ENCODE data around the gene ZNF148.

The ZNF148 gene

DNA sequence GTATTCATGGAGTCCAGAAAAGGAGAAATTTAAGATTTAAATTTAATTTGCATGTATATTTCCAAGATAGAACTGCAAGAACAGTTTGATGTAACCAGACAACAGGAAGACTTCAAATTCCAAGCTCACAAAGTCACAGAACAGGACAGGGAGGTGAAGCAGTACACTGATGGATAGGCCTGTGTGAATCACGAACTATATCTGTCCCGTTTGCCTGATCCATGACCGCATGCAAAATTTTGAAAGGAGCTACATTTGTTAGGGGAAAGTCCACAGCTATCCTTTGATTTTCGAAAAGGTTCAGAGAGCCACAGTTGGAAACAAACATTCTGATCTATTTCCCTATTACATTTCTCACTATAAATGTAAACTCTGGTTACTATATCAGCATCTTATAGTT lies 83.1 kb downstream of the ZNF148 start:
- H3K79me2 ChIP-seq (ENCODE audit: control insufficient read depth, insufficient read depth, low read length, unreplicated experiment): peaks cover 34% of the 10 kb centered on the region
- no peak overlapping the region for H3K27ac ChIP-seq (ENCODE audit: low read depth, low read length)
- no peaks in the 10 kb centered on the region for H3K4me1 ChIP-seq (ENCODE audit: control insufficient read depth, insufficient read depth, low read length, unreplicated experiment)
- no peaks in the 10 kb centered on the region for H3K27me3 ChIP-seq (ENCODE audit: insufficient read depth, low read length)
- peaks cover 11% of the 10 kb centered on the region; the same call in 1 of the 2 replicates for H3K36me3 ChIP-seq (ENCODE audit: insufficient read depth, low read length)
- no peak overlapping the region for H3K4me3 ChIP-seq (ENCODE audit: low read depth, low read length)
- no peak overlapping the region for H2AFZ ChIP-seq (ENCODE audit: low read length, unreplicated experiment)

GRCh38 chr3:125289429-125289981 lies 85.6 kb downstream of the ZNF148 start:
- H3K27me3 ChIP-seq (ENCODE audit: insufficient read depth, low read length): no peaks in the 10 kb centered on the region
- H2AFZ ChIP-seq (ENCODE audit: low read length, unreplicated experiment): no peak overlapping the region
- H3K36me3 ChIP-seq (ENCODE audit: insufficient read depth, low read length): peaks cover 11% of the 10 kb centered on the region; the same call in 1 of the 2 replicates
- H3K4me1 ChIP-seq (ENCODE audit: control insufficient read depth, insufficient read depth, low read length, unreplicated experiment): no peaks in the 10 kb centered on the region
- H3K4me3 ChIP-seq (ENCODE audit: low read depth, low read length): no peak overlapping the region
- no peak overlapping the region for H3K27ac ChIP-seq (ENCODE audit: low read depth, low read length)
- peaks cover 31% of the 10 kb centered on the region for H3K79me2 ChIP-seq (ENCODE audit: control insufficient read depth, insufficient read depth, low read length, unreplicated experiment)

- Histone ChIP-seq H3K79me2 (ENCODE audit: control insufficient read depth, insufficient read depth, low read length, unreplicated experiment) (peaks cover 15% of the 10 kb centered on the region), H3K27ac (ENCODE audit: low read depth, low read length) (no peak overlapping the region), H3K4me1 (ENCODE audit: control insufficient read depth, insufficient read depth, low read length, unreplicated experiment) (no peaks in the 10 kb centered on the region), H2AFZ (ENCODE audit: low read length, unreplicated experiment) (no peak overlapping the region), H3K36me3 (ENCODE audit: insufficient read depth, low read length) (peaks cover 11% of the 10 kb centered on the region; the same call in 1 of the 2 replicates), H3K27me3 (ENCODE audit: insufficient read depth, low read length) (no peaks in the 10 kb centered on the region), H3K4me3 (ENCODE audit: low read depth, low read length) (no peak overlapping the region)
Observed at GRCh38 chr3:125287248-125287647, 87.9 kb downstream of the ZNF148 start.

DNA sequence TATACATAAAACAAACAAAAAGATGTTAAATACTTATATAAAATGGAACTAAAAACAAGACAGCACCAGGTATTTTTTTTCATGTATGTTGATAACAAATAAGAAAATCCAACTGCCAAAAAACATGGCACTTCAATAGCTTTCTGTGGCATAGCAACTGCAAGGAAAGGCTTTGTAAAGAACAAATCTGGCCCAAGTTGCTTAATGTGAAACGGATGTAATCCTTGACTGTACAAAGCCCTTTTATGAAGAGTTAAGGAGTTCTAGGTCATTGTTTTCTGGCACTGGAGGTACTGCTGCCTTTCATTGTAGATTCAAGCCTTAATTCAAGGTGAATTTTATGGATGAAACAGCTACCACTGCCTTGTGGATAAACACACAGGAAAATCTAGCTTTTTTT lies 93.7 kb downstream of the ZNF148 start:
- Histone ChIP-seq H3K4me3 (ENCODE audit: low read depth, low read length) (no peak overlapping the region), H3K79me2 (ENCODE audit: control insufficient read depth, insufficient read depth, low read length, unreplicated experiment) (peaks cover 5% of the 10 kb centered on the region), H3K36me3 (ENCODE audit: insufficient read depth, low read length) (peaks cover 7% of the 10 kb centered on the region; the same call in 1 of the 2 replicates), H3K4me1 (ENCODE audit: control insufficient read depth, insufficient read depth, low read length, unreplicated experiment) (peaks cover 4% of the 10 kb centered on the region), H2AFZ (ENCODE audit: low read length, unreplicated experiment) (no peak overlapping the region), H3K27me3 (ENCODE audit: insufficient read depth, low read length) (no peaks in the 10 kb centered on the region), H3K27ac (ENCODE audit: low read depth, low read length) (no peak overlapping the region)

GRCh38 chr3:125280668-125281361 lies 94.3 kb downstream of the ZNF148 start:
- Histone ChIP-seq H3K79me2 (ENCODE audit: control insufficient read depth, insufficient read depth, low read length, unreplicated experiment) (peaks cover 5% of the 10 kb centered on the region), H3K4me3 (ENCODE audit: low read depth, low read length) (no peak overlapping the region), H3K27me3 (ENCODE audit: insufficient read depth, low read length) (no peaks in the 10 kb centered on the region), H3K4me1 (ENCODE audit: control insufficient read depth, insufficient read depth, low read length, unreplicated experiment) (peaks cover 4% of the 10 kb centered on the region), H3K36me3 (ENCODE audit: insufficient read depth, low read length) (peaks cover 10% of the 10 kb centered on the region), H2AFZ (ENCODE audit: low read length, unreplicated experiment) (no peak overlapping the region), H3K27ac (ENCODE audit: low read depth, low read length) (no peak overlapping the region)

DNA sequence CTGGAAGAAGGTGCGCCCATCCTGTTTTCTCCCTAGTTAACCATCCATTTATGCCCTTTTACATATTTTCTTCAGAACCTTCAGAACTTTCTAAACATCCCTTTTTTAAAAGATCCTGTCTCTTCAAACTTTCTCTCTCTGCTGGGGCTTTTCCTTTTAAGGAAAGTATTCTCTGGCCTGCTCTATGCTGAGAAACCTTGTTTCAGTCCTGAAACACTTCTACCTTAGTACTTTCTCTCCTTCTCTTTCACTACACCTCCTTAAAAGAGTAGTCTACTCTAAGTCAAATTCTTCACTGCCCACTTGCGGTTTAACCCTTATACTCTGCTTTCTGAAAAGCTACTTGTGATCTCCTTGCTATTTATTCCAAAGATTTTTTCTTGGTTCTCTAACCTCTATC lies 97.0 kb downstream of the ZNF148 start:
- Histone ChIP-seq H3K36me3 (ENCODE audit: insufficient read depth, low read length) (peaks cover 12% of the 10 kb centered on the region), H3K27ac (ENCODE audit: low read depth, low read length) (no peak overlapping the region), H3K4me1 (ENCODE audit: control insufficient read depth, insufficient read depth, low read length, unreplicated experiment) (peaks cover 4% of the 10 kb centered on the region), H2AFZ (ENCODE audit: low read length, unreplicated experiment) (no peak overlapping the region), H3K27me3 (ENCODE audit: insufficient read depth, low read length) (no peaks in the 10 kb centered on the region), H3K79me2 (ENCODE audit: control insufficient read depth, insufficient read depth, low read length, unreplicated experiment) (no peaks in the 10 kb centered on the region), H3K4me3 (ENCODE audit: low read depth, low read length) (no peak overlapping the region)

DNA sequence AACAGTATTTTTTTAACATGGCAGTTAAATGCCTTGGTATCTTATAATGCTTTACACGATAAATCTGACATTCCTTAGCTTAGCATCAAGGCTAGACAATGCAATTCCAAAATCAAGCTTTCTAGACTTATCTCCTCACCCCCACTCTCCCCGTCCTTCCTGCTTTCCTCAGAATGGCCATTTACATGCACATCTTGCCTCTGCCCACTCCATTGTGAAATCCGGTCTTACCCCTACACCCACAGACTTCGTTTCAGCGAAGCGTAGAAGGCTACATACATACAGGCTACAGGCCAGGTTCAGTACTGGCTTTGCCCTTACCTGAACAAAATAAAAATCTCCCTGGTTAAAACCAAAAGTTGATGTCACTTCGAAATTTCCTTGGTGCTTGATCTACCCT lies 104.0 kb downstream of the ZNF148 start:
- Histone ChIP-seq H2AFZ (ENCODE audit: low read length, unreplicated experiment) (no peak overlapping the region), H3K79me2 (ENCODE audit: control insufficient read depth, insufficient read depth, low read length, unreplicated experiment) (no peaks in the 10 kb centered on the region)

GRCh38 chr3:125267460-125267859 lies 107.7 kb downstream of the ZNF148 start:
- H3K4me3 ChIP-seq (ENCODE audit: low read depth, low read length): no peak overlapping the region
- no peak overlapping the region for H2AFZ ChIP-seq (ENCODE audit: low read length, unreplicated experiment)
- H3K27me3 ChIP-seq (ENCODE audit: insufficient read depth, low read length): no peaks in the 10 kb centered on the region
- H3K79me2 ChIP-seq (ENCODE audit: control insufficient read depth, insufficient read depth, low read length, unreplicated experiment): no peaks in the 10 kb centered on the region
- no peaks in the 10 kb centered on the region for H3K4me1 ChIP-seq (ENCODE audit: control insufficient read depth, insufficient read depth, low read length, unreplicated experiment)
- peaks cover 8% of the 10 kb centered on the region; the same call in 1 of the 2 replicates for H3K36me3 ChIP-seq (ENCODE audit: insufficient read depth, low read length)
- H3K27ac ChIP-seq (ENCODE audit: low read depth, low read length): no peak overlapping the region

More for the DNA sequence above, 104.0 kb downstream of the ZNF148 start:
- no peak overlapping the region for H3K4me3 ChIP-seq (ENCODE audit: low read depth, low read length)
- no peaks in the 10 kb centered on the region for H3K4me1 ChIP-seq (ENCODE audit: control insufficient read depth, insufficient read depth, low read length, unreplicated experiment)
- H3K27me3 ChIP-seq (ENCODE audit: insufficient read depth, low read length): no peaks in the 10 kb centered on the region
- peaks cover 13% of the 10 kb centered on the region for H3K36me3 ChIP-seq (ENCODE audit: insufficient read depth, low read length)
- no peak overlapping the region for H3K27ac ChIP-seq (ENCODE audit: low read depth, low read length)

DNA sequence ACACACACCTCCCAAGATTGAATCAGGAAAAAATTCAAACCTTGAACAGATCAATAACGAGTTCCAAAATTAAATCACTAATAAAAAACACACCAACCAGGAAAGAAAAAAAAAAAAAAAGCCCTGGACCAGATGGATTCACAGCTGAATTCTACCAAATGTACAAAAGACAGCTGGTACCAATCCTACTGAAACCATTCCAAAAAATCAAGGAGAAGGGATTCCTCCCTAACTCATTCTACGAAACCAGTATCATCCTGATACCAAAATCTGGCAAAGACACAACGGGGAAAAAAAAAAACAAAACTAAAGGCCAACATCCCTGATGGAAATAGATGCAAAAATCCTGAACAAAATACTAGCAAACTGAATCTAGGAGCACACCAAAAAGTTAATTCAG lies 108.2 kb downstream of the ZNF148 start:
- Histone ChIP-seq H3K27ac (ENCODE audit: low read depth, low read length) (no peak overlapping the region), H3K27me3 (ENCODE audit: insufficient read depth, low read length) (no peaks in the 10 kb centered on the region), H3K4me3 (ENCODE audit: low read depth, low read length) (no peak overlapping the region), H3K79me2 (ENCODE audit: control insufficient read depth, insufficient read depth, low read length, unreplicated experiment) (no peaks in the 10 kb centered on the region), H3K36me3 (ENCODE audit: insufficient read depth, low read length) (peaks cover 8% of the 10 kb centered on the region; the same call in 1 of the 2 replicates), H3K4me1 (ENCODE audit: control insufficient read depth, insufficient read depth, low read length, unreplicated experiment) (no peaks in the 10 kb centered on the region), H2AFZ (ENCODE audit: low read length, unreplicated experiment) (no peak overlapping the region)

GRCh38 chr3:125262161-125262560 lies 113.0 kb downstream of the ZNF148 start:
- no peaks in the 10 kb centered on the region for H3K4me1 ChIP-seq (ENCODE audit: control insufficient read depth, insufficient read depth, low read length, unreplicated experiment)
- no peak overlapping the region for H2AFZ ChIP-seq (ENCODE audit: low read length, unreplicated experiment)
- H3K27me3 ChIP-seq (ENCODE audit: insufficient read depth, low read length): no peaks in the 10 kb centered on the region
- H3K27ac ChIP-seq (ENCODE audit: low read depth, low read length): no peak overlapping the region
- peaks cover 13% of the 10 kb centered on the region for H3K36me3 ChIP-seq (ENCODE audit: insufficient read depth, low read length)
- H3K4me3 ChIP-seq (ENCODE audit: low read depth, low read length): no peak overlapping the region
- no peaks in the 10 kb centered on the region for H3K79me2 ChIP-seq (ENCODE audit: control insufficient read depth, insufficient read depth, low read length, unreplicated experiment)

GRCh38 chr3:125261031-125261430 lies 114.1 kb downstream of the ZNF148 start:
- H3K27me3 ChIP-seq (ENCODE audit: insufficient read depth, low read length): no peaks in the 10 kb centered on the region
- H3K79me2 ChIP-seq (ENCODE audit: control insufficient read depth, insufficient read depth, low read length, unreplicated experiment): no peaks in the 10 kb centered on the region
- no peaks in the 10 kb centered on the region for H3K4me1 ChIP-seq (ENCODE audit: control insufficient read depth, insufficient read depth, low read length, unreplicated experiment)
- H2AFZ ChIP-seq (ENCODE audit: low read length, unreplicated experiment): no peak overlapping the region
- H3K27ac ChIP-seq (ENCODE audit: low read depth, low read length): no peak overlapping the region
- no peak overlapping the region for H3K4me3 ChIP-seq (ENCODE audit: low read depth, low read length)
- peaks cover 20% of the 10 kb centered on the region for H3K36me3 ChIP-seq (ENCODE audit: insufficient read depth, low read length)

Data from ACC112 (cell line).